ENCODE results near the gene HRK.

DNA sequence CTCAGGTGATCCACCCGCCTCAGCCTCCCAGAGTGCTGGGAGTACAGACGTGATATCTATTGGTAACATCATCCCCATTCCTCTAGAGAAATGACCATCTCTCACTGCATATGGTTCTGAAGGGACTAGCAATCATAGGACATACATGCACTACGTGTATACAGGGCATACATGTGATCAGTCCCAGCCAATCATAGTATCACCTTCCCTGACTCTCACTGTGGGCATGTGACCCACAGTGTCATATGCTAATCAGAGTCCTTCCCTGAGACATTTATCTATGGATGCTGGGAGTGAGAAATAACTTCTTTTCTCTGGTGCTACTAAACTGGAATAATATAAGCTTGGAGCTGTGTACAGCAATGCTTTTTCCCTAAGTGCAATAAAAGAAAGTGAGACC is 17.4 kb upstream of the HRK start:
- TF ChIP-seq RELA (CRISPR knock-in tag; IDR thresholded peaks at IDR 0.05; ENCODE audit: borderline replicate concordance) (no peak), TEAD4 (CRISPR knock-in tag; IDR thresholded peaks at IDR 0.05) (no peak), SMAD3 (CRISPR knock-in tag; IDR thresholded peaks at IDR 0.05; ENCODE audit: borderline replicate concordance) (no peak), SMAD4 (CRISPR knock-in tag; IDR thresholded peaks at IDR 0.05) (no peak)
- TF ChIP-seq, protein P1, sequence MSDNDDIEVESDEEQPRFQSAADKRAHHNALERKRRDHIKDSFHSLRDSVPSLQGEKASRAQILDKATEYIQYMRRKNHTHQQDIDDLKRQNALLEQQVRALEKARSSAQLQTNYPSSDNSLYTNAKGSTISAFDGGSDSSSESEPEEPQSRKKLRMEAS (CRISPR knock-in tag; IDR thresholded peaks at IDR 0.05) = no peak
- TF ChIP-seq, protein P2, sequence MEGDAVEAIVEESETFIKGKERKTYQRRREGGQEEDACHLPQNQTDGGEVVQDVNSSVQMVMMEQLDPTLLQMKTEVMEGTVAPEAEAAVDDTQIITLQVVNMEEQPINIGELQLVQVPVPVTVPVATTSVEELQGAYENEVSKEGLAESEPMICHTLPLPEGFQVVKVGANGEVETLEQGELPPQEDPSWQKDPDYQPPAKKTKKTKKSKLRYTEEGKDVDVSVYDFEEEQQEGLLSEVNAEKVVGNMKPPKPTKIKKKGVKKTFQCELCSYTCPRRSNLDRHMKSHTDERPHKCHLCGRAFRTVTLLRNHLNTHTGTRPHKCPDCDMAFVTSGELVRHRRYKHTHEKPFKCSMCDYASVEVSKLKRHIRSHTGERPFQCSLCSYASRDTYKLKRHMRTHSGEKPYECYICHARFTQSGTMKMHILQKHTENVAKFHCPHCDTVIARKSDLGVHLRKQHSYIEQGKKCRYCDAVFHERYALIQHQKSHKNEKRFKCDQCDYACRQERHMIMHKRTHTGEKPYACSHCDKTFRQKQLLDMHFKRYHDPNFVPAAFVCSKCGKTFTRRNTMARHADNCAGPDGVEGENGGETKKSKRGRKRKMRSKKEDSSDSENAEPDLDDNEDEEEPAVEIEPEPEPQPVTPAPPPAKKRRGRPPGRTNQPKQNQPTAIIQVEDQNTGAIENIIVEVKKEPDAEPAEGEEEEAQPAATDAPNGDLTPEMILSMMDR (IDR thresholded peaks at IDR 0.05) = no peak
- TF ChIP-seq, protein P3, sequence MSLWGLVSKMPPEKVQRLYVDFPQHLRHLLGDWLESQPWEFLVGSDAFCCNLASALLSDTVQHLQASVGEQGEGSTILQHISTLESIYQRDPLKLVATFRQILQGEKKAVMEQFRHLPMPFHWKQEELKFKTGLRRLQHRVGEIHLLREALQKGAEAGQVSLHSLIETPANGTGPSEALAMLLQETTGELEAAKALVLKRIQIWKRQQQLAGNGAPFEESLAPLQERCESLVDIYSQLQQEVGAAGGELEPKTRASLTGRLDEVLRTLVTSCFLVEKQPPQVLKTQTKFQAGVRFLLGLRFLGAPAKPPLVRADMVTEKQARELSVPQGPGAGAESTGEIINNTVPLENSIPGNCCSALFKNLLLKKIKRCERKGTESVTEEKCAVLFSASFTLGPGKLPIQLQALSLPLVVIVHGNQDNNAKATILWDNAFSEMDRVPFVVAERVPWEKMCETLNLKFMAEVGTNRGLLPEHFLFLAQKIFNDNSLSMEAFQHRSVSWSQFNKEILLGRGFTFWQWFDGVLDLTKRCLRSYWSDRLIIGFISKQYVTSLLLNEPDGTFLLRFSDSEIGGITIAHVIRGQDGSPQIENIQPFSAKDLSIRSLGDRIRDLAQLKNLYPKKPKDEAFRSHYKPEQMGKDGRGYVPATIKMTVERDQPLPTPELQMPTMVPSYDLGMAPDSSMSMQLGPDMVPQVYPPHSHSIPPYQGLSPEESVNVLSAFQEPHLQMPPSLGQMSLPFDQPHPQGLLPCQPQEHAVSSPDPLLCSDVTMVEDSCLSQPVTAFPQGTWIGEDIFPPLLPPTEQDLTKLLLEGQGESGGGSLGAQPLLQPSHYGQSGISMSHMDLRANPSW (CRISPR knock-in tag; conservative IDR thresholded peaks at IDR 0.05; ENCODE audit: low read depth) = no peak
